HK-2 (cell line): ENCODE results near the gene LMF1.

Experiments
- DNase-seq: peaks from one replicate; pipeline ENCODE4 v3.0.0-alpha.2; 2018; ENCODE audit not compliant: unreplicated experiment

LMF1 gene

GRCh38 chr16:881219-882097 lies 89.3 kb downstream of the LMF1 start:
- no peak for DNase-seq

GRCh38 chr16:880471-881171 lies 90.2 kb downstream of the LMF1 start:
- DNase-seq, result no peak

GRCh38 chr16:879986-880385 lies 90.8 kb downstream of the LMF1 start:
- DNase-seq, result no peak

- DNase-seq, result no peak
Measured at GRCh38 chr16:879461-879861, 91.3 kb downstream of the LMF1 start.

- no peak for DNase-seq
Measured at GRCh38 chr16:878886-879285, 91.9 kb downstream of the LMF1 start.

- no peak for DNase-seq
Measured at GRCh38 chr16:878072-878784, 92.6 kb downstream of the LMF1 start.

GRCh38 chr16:877242-878071 lies 93.3 kb downstream of the LMF1 start:
- DNase-seq, result no peak

- DNase-seq, result no peak
Measured at GRCh38 chr16:876523-877241, 94.1 kb downstream of the LMF1 start.

GRCh38 chr16:876041-876335 lies 94.8 kb downstream of the LMF1 start:
- no peak for DNase-seq

- DNase-seq, result no peak
Measured at GRCh38 chr16:875182-876040, 95.4 kb downstream of the LMF1 start.

- DNase-seq, result no peak
Measured at GRCh38 chr16:874366-875181, 96.2 kb downstream of the LMF1 start.

- DNase-seq, result no peak
Measured at GRCh38 chr16:873889-874288, 96.9 kb downstream of the LMF1 start.

- DNase-seq, result no peak
Measured at GRCh38 chr16:873243-873661, 97.5 kb downstream of the LMF1 start.

GRCh38 chr16:872436-873242 lies 98.1 kb downstream of the LMF1 start:
- DNase-seq, result no peak

- DNase-seq, result no peak
Measured at GRCh38 chr16:871562-872345, 99.0 kb downstream of the LMF1 start.

GRCh38 chr16:870856-871561 lies 99.8 kb downstream of the LMF1 start:
- no peak for DNase-seq
